ENCODE measurements around the gene MYBPH.

MYBPH gene

DNA sequence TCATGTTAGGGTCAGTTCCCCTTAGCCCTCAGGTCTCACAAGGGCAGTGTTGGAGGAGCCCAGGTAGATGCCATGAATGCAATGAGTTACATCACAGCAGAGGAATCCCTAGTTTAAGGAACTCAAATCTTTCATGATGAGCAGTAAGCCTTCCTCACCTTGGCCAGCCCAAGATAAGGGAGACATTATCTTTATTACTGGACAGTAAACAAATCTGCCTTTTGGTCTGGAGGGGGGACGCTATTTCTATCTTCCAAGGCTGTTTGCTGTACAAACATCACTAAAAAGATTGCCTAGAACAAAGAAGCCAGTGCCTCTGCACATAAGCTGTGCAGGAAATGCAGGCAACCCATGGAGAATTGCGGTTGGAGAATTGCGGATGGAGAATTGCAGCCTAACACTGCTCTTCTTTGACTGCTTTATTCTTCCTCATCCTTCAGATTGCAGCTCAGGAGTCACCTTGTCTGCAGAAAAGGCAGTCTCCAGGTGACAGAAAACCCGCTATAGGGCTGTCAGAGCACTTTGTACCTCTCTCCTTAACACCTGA, 13.1 kb upstream of the MYBPH start:
- TF ChIP-seq, protein P1, sequence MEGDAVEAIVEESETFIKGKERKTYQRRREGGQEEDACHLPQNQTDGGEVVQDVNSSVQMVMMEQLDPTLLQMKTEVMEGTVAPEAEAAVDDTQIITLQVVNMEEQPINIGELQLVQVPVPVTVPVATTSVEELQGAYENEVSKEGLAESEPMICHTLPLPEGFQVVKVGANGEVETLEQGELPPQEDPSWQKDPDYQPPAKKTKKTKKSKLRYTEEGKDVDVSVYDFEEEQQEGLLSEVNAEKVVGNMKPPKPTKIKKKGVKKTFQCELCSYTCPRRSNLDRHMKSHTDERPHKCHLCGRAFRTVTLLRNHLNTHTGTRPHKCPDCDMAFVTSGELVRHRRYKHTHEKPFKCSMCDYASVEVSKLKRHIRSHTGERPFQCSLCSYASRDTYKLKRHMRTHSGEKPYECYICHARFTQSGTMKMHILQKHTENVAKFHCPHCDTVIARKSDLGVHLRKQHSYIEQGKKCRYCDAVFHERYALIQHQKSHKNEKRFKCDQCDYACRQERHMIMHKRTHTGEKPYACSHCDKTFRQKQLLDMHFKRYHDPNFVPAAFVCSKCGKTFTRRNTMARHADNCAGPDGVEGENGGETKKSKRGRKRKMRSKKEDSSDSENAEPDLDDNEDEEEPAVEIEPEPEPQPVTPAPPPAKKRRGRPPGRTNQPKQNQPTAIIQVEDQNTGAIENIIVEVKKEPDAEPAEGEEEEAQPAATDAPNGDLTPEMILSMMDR (IDR thresholded peaks at IDR 0.05; ENCODE audit: extremely low read depth, missing control alignments): no peak
- no peak for DNase-seq (ENCODE audit: low spot score)

DNA sequence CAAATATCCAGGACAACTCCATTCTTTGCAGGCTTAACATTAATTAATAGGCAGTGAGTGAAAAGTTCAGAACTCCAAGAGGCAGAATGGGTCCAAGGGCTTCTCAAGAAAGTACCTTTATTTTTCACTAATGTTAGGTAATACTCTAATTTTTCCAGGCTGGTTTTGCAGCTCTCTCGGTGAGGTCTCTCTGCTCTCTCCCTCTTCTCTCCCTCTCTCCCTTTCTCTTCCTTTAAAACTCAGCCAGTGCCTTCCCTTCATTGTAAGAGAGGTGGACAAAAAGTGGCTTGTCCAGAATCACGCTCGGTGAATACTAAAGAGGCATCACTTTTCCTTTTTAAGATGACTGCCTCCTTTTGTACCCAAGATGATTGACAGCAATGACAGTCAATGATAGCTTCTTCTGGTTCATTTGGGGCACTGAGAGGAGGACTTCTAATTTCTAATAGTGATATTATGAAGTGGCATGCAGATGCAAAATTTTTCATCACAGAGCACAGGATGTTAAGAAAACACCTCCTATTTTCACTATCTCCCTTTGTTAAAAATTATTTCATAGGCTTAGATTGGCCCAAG, 12.2 kb upstream of the MYBPH start:
- no peak for DNase-seq (ENCODE audit: low spot score)

DNA sequence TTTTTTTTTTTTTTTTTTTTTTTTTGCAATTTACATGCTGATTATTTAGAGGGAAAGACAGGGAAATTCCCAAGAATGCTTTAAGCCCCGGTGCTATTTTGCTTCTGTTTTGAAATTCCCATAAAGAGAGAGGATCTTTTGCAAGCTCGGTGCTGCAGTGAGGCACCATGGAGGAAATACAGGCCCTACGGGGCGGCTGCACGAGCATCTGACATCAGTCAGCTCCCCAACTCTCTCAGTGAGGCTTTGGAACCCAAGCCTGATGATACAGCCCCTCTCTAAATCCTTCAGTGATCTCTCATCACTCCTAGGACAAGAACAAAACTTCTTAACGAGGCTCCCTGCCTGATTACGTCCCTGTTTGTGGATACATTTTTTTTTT, 11.7 kb upstream of the MYBPH start:
- TF ChIP-seq, protein P1 (IDR thresholded peaks at IDR 0.05; ENCODE audit: extremely low read depth, missing control alignments): no peak
- DNase-seq (ENCODE audit: low spot score): no peak

More for the DNA sequence above, 12.2 kb upstream of the MYBPH start:
- TF ChIP-seq, protein P1 (IDR thresholded peaks at IDR 0.05; ENCODE audit: extremely low read depth, missing control alignments): no peak

DNA sequence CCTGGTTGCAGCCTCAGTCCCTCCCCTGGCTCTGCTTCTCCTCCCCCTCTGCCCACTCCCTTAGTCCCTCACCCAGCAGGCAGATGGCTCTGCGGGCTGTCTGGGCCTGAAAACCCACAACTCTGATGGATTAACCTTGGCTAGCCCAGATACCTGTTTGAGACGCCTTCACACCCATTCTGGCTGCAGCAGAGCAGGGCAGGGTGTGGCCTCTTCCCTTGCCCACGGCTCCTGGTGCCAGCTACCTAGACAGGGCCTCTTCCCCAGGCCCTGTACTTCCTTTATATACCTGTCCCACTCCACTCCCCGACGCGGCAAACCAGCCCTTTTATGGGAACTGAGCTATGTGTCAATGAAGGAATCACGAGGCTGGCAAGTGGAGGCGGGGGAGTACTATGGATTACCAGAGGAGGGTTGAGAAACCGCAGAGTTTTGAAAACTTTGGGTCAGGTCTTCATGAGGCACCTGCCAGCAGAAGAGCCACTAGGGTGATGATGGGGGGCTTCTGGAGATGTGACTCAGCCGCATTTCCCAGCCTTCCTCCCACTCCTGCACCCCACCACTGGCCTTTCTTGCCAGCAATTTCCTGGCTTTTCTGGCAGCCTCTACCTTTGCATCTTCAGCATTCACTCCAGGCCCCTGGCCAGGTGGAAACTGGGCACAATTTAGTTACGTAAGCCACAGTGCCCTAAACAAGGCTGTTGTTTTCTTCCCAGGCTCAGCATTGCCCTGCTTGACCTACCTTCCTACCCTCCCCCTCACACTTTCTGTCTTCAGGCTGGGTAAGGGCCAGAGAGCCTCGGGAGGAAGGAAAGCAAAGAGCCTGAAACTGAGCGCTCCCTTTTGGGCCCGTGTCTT, 11.0 kb upstream of the MYBPH start, which contains the start of gene CHI3L1:
TSS of gene CHI3L1 (minus strand) at position 259 of the 858 bp plus-strand sequence. CDS start at position 178, 81 bp downstream.
- TF ChIP-seq, protein P1 (IDR thresholded peaks at IDR 0.05; ENCODE audit: extremely low read depth, missing control alignments): no peak
- no peak for DNase-seq (ENCODE audit: low spot score)

DNA sequence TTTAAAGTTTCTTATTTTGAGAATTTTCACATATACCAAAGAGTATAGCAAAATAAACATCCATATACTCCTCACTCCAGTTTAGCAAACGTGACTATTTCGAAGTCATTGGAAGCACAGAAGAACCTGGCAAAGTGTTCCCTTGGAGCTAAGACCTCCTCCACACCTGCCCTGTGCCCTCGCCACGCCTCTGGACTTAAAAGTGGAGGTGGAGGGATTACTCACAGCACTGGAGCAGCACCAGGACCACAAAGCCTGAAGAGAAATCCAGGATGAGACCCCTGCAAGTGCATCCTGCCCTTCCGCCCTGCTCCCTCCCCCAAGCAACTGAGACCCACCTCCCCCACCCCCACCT, 10.4 kb upstream of the MYBPH start:
- TF ChIP-seq, protein P1 (IDR thresholded peaks at IDR 0.05; ENCODE audit: extremely low read depth, missing control alignments): no peak
- no peak for DNase-seq (ENCODE audit: low spot score)

DNA sequence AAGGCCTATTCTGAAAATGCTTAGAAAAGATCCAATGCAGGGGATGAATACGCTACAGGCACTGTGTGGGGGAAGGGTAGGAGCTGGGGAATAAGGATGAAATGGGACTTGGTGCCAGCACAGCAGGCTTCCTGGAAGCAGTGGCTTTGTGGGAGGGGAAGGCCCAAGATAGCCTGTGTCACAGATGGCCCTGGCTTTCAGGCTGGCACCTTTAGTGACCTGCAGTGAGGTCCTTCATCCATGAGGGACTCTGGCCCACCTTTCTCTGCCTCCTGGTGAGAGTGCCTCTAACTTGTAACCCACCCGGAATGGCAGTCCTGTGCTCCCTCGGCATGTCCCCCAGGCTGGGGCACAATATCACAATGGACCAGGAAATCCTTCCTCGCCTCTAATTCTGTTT, 10.0 kb upstream of the MYBPH start:
- TF ChIP-seq, protein P1 (IDR thresholded peaks at IDR 0.05; ENCODE audit: extremely low read depth, missing control alignments): no peak
- no peak for DNase-seq (ENCODE audit: low spot score)

DNA sequence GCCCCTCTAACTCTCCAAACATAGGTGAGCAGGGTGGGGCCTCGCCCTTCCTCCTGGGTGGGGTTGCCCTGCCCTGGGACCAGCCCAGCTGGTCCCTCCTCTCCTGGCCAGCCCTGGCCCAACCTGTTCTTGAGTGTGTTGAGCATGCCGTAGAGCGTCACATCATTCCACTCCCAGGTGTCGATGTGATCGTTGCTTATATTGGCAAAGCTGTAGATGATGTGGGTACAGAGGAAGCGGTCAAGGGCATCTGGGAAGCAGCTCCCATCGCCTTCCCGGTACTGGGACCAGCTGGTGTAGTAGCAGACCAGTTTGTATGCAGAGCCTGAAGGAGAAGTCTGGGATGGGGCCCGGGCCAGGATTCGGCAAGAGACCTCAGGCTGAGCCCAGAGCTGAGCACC, 9.4 kb upstream of the MYBPH start:
- TF ChIP-seq, protein P1 (IDR thresholded peaks at IDR 0.05; ENCODE audit: extremely low read depth, missing control alignments): no peak
- no peak for DNase-seq (ENCODE audit: low spot score)
